ENCODE data around the gene MYL6. TPM values are rescaled to one million over a fixed set of nuclear protein-coding genes. Genes with fewer than 3 reads are reported as not detected.

The MYL6 gene
- 1,442 and 2,553 TPM in 2 replicates for total RNA-seq

DNA sequence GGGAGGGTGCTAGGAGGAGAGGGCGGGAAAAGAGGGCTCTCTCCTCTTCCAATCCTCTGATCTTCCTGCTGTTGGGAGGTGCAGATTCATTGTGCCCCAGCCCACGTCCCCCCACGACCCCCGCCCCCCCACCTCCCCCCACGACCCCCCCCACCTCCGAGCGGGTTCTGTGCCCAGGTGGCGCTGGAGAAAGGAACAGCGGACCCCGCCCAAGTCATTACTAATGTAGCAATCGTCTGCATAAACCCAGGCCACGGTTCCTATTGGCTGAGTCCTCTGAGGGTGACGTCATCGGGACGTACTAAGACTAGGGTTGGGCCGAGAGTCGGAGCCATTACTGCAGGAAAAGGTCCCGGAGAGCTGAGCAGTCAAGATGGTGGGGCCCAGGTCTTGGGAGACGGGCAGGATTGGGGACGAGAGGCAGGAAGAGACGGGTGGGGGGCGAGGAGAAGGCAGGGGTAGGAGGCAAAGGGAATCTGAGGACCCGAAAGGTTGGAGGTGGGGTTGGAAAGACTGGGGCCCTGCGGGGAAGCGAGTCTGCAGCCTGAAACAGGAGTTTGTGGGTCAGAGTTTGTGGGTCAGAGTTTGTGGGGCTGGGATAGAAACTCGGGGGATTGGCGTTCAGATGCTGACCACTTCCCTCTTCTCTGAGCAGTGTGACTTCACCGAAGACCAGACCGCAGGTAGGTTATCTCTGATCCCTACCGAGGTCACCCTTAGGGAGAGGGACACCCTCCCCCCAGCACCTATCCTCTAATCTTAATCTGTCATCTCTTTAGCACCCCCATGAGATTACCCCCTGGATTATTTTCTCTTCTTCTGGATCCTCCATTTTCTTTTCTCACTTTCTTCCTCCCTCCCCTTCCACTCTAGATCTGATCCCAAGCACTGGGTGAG lies at the start of gene MYL6:
Gene MYL6, plus strand, starts transcription at position 331 of the 897 bp plus-strand sequence. Its CDS starts 43 bp downstream, at position 374.

GRCh38 chr12:56116267-56117081 lies 41.7 kb upstream of the MYL6 start, which contains the start of gene RPL41:
TSS of gene RPL41 (plus strand) at chr12:56116633.

GRCh38 chr12:56117778-56118687 lies 40.1 kb upstream of the MYL6 start, which contains the start of gene ZC3H10:
TSS of gene ZC3H10 (plus strand) at chr12:56118266. CDS start at chr12:56120563, 2,297 bp downstream.

DNA sequence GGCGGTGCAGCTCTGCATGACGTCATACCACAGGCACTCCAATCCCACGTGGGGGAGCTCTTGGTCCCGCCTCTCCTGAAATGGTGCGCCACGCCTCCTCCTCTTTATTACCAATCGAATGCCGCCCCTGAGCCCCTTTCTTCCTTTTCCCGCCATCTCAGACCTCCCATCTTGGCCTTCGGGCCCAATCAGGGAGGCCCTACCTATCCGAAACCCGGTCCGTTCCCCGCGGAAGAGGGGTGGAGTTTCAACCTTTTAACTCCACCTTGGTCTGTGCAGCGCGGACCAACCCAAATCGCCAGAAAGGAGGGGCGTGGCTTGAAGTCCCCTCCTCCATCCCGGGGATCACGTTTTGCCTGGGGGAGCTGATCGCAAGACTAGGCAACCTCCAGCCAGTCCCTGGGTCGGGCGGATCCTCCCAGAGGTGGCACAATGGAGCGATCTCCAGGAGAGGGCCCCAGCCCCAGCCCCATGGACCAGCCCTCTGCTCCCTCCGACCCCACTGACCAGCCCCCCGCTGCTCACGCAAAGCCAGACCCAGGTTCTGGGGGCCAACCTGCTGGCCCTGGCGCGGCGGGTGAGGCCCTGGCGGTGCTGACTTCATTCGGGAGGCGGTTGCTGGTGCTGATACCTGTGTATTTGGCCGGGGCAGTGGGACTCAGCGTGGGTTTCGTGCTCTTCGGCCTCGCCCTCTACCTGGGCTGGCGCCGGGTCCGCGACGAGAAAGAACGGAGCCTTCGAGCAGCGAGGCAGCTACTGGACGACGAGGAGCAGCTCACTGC lies 30.1 kb upstream of the MYL6 start, which contains the start of gene ESYT1:
Gene ESYT1, plus strand, starts transcription at position 380 of the 782 bp plus-strand sequence. Its CDS starts 53 bp downstream, at position 433.

GRCh38 chr12:56152132-56152755 lies 5.9 kb upstream of the MYL6 start, which contains the start of gene MYL6B:
TSS of gene MYL6B (plus strand) at chr12:56152587. CDS start at chr12:56153919, 1,332 bp downstream.

DNA sequence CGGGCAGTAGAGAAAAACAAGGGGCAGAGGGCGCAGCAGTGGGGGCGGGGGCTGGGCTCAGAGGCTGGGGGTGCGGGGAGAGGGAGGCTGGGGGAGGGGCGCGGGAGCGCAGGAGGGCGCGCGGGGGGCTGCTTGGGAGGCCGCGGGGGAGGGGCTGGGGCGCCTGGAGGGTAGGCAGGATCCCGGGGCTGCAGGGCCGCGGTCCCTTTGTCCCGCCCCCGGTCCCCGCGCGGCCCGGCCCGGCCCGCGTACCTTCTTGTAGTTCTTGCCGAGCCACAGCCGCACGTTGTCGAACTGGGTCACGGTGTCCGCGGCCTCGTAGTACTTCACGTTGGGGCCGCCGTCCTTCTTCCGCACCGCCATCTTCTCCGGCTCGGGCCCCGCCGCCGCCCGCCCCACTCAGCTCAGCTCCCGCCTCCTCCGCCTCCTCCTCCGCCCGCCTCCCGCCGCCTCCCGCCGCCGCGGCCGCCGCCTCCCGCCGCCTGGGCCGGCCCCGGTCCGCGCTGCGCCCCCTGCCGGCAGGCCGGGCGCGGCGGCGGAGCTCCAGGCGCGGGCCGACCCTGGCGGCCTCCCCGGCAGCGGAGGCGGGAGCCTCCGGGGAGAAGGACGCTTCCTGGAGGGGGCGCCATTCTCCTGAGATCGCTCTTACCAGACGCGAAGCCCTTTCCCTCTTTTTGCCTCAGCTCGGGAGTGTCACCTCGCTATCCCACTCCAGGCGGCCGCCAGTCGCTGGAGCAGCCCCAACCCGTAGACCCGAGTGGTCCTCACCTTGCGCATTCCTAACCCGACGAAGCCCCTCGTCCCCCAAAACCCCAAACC lies 31.1 kb downstream of the MYL6 start, which contains the start of gene SMARCC2:
Gene SMARCC2, minus strand, starts transcription at position 385 of the 819 bp plus-strand sequence. Its CDS starts 22 bp downstream, at position 363.

Other genes with a start within 250 kb of the MYL6 start
- 23.0 and 23.7 TPM in 2 replicates for gene PYM1, start 230.5 kb upstream of the MYL6 start, total RNA-seq
- gene DGKA, start 227.2 kb upstream of the MYL6 start, total RNA-seq, result 31.6 and 34.2 TPM in 2 replicates
- 1.5 and 6.6 TPM in 2 replicates for gene PMEL, start 192.3 kb upstream of the MYL6 start, total RNA-seq
- gene CDK2, start 191.5 kb upstream of the MYL6 start, total RNA-seq, result 11.2 and 54.6 TPM in 2 replicates
- gene RAB5B, start 184.3 kb upstream of the MYL6 start, total RNA-seq, result 44.3 and 67.1 TPM in 2 replicates
- gene SUOX, start 161.1 kb upstream of the MYL6 start, total RNA-seq, result 14.5 and 18.4 TPM in 2 replicates
- 4.1 and 5.3 TPM in 2 replicates for gene IKZF4, start 137.3 kb upstream of the MYL6 start, total RNA-seq
- 819 and 1,390 TPM in 2 replicates for gene RPS26, start 116.4 kb upstream of the MYL6 start, total RNA-seq
- gene ERBB3, start 78.2 kb upstream of the MYL6 start, total RNA-seq, result 2.3 and 5.6 TPM in 2 replicates
- gene PA2G4, start 53.8 kb upstream of the MYL6 start, total RNA-seq, result 87.1 and 204 TPM in 2 replicates
- gene RPL41, start 41.7 kb upstream of the MYL6 start, total RNA-seq, result 1,989 and 2,469 TPM in 2 replicates
- gene ZC3H10, start 40.1 kb upstream of the MYL6 start, total RNA-seq, result 2.3 and 3.0 TPM in 2 replicates
- gene ESYT1, start 30.1 kb upstream of the MYL6 start, total RNA-seq, result 318 and 340 TPM in 2 replicates
- 91.1 and 109 TPM in 2 replicates for gene MYL6B, start 5.8 kb upstream of the MYL6 start, total RNA-seq
- gene SMARCC2, start 31.1 kb downstream of the MYL6 start, total RNA-seq, result 35.0 and 49.7 TPM in 2 replicates
- 53.6 and 72.0 TPM in 2 replicates for gene RNF41, start 63.6 kb downstream of the MYL6 start, total RNA-seq
- 30.0 and 48.1 TPM in 2 replicates for gene NABP2, start 66.0 kb downstream of the MYL6 start, total RNA-seq
- not detected in 2 replicates for gene SLC39A5, start 71.7 kb downstream of the MYL6 start, total RNA-seq
- 42.3 and 54.6 TPM in 2 replicates for gene ANKRD52, start 100.0 kb downstream of the MYL6 start, total RNA-seq
- 9.6 and 9.8 TPM in 2 replicates for gene COQ10A, start 108.6 kb downstream of the MYL6 start, total RNA-seq
- 130 and 148 TPM in 2 replicates for gene CS, start 142.0 kb downstream of the MYL6 start, total RNA-seq
- 75.3 and 76.6 TPM in 2 replicates for gene CNPY2, start 157.6 kb downstream of the MYL6 start, total RNA-seq
- 15.6 and 21.6 TPM in 2 replicates for gene PAN2, start 175.6 kb downstream of the MYL6 start, total RNA-seq
- gene IL23A, start 180.5 kb downstream of the MYL6 start, total RNA-seq, result 1.1 and 1.5 TPM in 2 replicates
- 53.4 and 121 TPM in 2 replicates for gene STAT2, start 201.7 kb downstream of the MYL6 start, total RNA-seq
- not detected in 2 replicates for gene APOF, start 204.5 kb downstream of the MYL6 start, total RNA-seq